ENCODE measurements around the gene TFIP11.

DNA sequence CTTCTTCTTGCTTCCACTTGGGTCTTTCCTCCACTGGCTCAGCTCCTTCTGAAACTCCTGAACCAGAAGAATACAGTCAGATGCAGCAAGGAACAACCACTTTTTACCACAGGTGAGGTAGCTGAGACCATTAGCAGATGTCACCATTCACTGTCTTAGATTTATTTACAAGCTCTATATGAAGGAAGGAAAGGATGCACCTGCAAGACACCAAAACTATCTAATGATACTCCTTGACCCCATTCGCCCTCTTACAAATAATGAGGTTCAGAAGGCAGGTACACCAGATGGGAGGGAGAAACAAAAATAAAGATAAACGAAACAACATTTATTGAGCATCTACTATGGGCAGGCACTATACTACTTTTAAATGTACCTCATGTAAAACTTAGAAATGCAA is 10.3 kb downstream of the TFIP11 start:
- TF ChIP-seq, protein P1, sequence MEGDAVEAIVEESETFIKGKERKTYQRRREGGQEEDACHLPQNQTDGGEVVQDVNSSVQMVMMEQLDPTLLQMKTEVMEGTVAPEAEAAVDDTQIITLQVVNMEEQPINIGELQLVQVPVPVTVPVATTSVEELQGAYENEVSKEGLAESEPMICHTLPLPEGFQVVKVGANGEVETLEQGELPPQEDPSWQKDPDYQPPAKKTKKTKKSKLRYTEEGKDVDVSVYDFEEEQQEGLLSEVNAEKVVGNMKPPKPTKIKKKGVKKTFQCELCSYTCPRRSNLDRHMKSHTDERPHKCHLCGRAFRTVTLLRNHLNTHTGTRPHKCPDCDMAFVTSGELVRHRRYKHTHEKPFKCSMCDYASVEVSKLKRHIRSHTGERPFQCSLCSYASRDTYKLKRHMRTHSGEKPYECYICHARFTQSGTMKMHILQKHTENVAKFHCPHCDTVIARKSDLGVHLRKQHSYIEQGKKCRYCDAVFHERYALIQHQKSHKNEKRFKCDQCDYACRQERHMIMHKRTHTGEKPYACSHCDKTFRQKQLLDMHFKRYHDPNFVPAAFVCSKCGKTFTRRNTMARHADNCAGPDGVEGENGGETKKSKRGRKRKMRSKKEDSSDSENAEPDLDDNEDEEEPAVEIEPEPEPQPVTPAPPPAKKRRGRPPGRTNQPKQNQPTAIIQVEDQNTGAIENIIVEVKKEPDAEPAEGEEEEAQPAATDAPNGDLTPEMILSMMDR (IDR thresholded peaks at IDR 0.05), result no peak
- no peak for TF ChIP-seq EZH2phosphoT487 (IDR thresholded peaks at IDR 0.05)
- TF ChIP-seq EZH2 (IDR thresholded peaks at IDR 0.05), result no peak
